GM18858 (cell line): ENCODE measurements around the gene PARP3.

Source experiments
- ATAC-seq: cut with Tn5 transposase; IDR thresholded peaks from one replicate; pipeline ENCODE4 v1.9.1; 2021; ENCODE audit not compliant: unreplicated experiment

PARP3 gene

GRCh38 chr3:51947215-51947900 is 5.2 kb downstream of the PARP3 start:
- no peak for ATAC-seq

- no peak for ATAC-seq
These were observed 5.9 kb downstream of the PARP3 start for GRCh38 chr3:51948016-51948580.

GRCh38 chr3:51949121-51949520 is 7.0 kb downstream of the PARP3 start:
- ATAC-seq = no peak

- no peak for ATAC-seq
These were observed 8.7 kb downstream of the PARP3 start for GRCh38 chr3:51950899-51951298.

- ATAC-seq = no peak
These were observed 11.3 kb downstream of the PARP3 start for GRCh38 chr3:51953445-51953844.

GRCh38 chr3:51954105-51954504 is 11.9 kb downstream of the PARP3 start:
- ATAC-seq = no peak

- no peak for ATAC-seq
These were observed 12.6 kb downstream of the PARP3 start for GRCh38 chr3:51954713-51955112.

- no peak for ATAC-seq
These were observed 13.2 kb downstream of the PARP3 start, which contains the start of gene GPR62 for GRCh38 chr3:51955175-51955892. Gene GPR62, plus strand, starts transcription at chr3:51955381. Its CDS starts 272 bp downstream, at chr3:51955653.

- no peak for ATAC-seq
These were observed 14.0 kb downstream of the PARP3 start for GRCh38 chr3:51955893-51956770.

- no peak for ATAC-seq
These were observed 15.5 kb downstream of the PARP3 start for GRCh38 chr3:51957520-51958205.

- ATAC-seq = no peak
These were observed 16.7 kb downstream of the PARP3 start for GRCh38 chr3:51958603-51959521.

GRCh38 chr3:51959651-51960050 is 17.5 kb downstream of the PARP3 start:
- ATAC-seq = no peak

GRCh38 chr3:51960386-51960785 is 18.2 kb downstream of the PARP3 start:
- ATAC-seq = no peak

- no peak for ATAC-seq
These were observed 18.8 kb downstream of the PARP3 start for GRCh38 chr3:51961011-51961410.

- ATAC-seq = no peak
These were observed 19.7 kb downstream of the PARP3 start for GRCh38 chr3:51961602-51962569.

- ATAC-seq = no peak
These were observed 20.8 kb downstream of the PARP3 start for GRCh38 chr3:51962854-51963530.

- no peak for ATAC-seq
These were observed 21.8 kb downstream of the PARP3 start for GRCh38 chr3:51963951-51964451.

GRCh38 chr3:51964521-51964920 is 22.4 kb downstream of the PARP3 start:
- no peak for ATAC-seq
